ENCODE measurements around the gene IFNB1.

Gene IFNB1

DNA sequence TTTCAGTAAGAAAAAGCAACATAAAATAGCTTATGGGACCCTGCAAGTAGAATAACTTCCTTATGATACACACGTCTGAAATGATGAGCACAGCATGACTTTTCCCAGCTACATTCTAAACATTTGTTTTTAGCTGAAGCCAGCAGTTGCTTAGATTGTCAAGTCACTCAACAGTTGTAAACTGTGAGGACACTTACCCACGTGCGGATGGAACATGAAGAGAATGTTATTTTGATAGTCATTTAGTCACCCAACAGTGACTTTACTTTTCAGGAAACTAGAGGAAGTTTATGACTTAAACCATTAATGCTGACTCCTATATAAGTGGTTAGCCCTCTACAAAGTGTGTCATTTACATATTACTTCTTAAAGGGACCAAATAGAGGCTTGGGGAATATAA is 49.3 kb downstream of the IFNB1 start:
- TF ChIP-seq RAD21 (IDR thresholded peaks at IDR 0.05; ENCODE audit: low read depth) (no peak), FOXM1 (IDR thresholded peaks at IDR 0.05; ENCODE audit: borderline replicate concordance, low read depth) (no peak), EP300 (IDR thresholded peaks at IDR 0.05; ENCODE audit: borderline replicate concordance) (no peak), MAX (IDR thresholded peaks at IDR 0.05) (no peak), NFIC (IDR thresholded peaks at IDR 0.05) (no peak), TAF1 (IDR thresholded peaks at IDR 0.05; ENCODE audit: low read depth) (no peak), YY1 (IDR thresholded peaks at IDR 0.05; ENCODE audit: low read depth) (no peak), EGR1 (IDR thresholded peaks at IDR 0.05) (no peak), ZBTB7A (IDR thresholded peaks at IDR 0.05; ENCODE audit: low read depth) (no peak), REST (IDR thresholded peaks at IDR 0.05; ENCODE audit: low read depth) (no peak)

- TF ChIP-seq MAX (IDR thresholded peaks at IDR 0.05) (no peak), EGR1 (IDR thresholded peaks at IDR 0.05) (no peak), EP300 (IDR thresholded peaks at IDR 0.05; ENCODE audit: borderline replicate concordance) (no peak), TAF1 (IDR thresholded peaks at IDR 0.05; ENCODE audit: low read depth) (no peak)
- TF ChIP-seq, protein P1, sequence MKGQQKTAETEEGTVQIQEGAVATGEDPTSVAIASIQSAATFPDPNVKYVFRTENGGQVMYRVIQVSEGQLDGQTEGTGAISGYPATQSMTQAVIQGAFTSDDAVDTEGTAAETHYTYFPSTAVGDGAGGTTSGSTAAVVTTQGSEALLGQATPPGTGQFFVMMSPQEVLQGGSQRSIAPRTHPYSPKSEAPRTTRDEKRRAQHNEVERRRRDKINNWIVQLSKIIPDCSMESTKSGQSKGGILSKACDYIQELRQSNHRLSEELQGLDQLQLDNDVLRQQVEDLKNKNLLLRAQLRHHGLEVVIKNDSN (IDR thresholded peaks at IDR 0.05) = no peak
Observed at GRCh38 chr9:21027295-21027694, 50.4 kb downstream of the IFNB1 start.

Measured in Ishikawa (cell line).